A549 (cell line): ENCODE data around the gene ANKRD39. TPM values are rescaled to one million over a fixed set of nuclear protein-coding genes. Genes with fewer than 3 reads are reported as not detected.
A peak's percentile ranks its signal among the peaks of the same experiment; 100 is the strongest.

Experiments
- ATAC-seq, 2 experiments: fragments of 200-7000 bp in 1 of 2; fragments of >200 bp in 1 of 2; cut with Nextera tagmentation in 1 of 2; cut with Tn5 transposase in 1 of 2; 3 replicates each; pipeline versions ENCODE4 v1.8.0 to v1.9.1; 2018 to 2020; ENCODE audit warnings: mild to moderate bottlenecking in 1 of 2, moderate library complexity in 1 of 2
- CTCF ChIA-PET: fragments of 300-600 bp; sonication (Branson Sonifier 250); formaldehyde crosslinking; extraction: SDS; loops from one replicate; lab custom pipeline; 2021; ENCODE audit warnings: antibody characterized with exemption, inconsistent platforms; lab: Yijun Ruan, JAX
- POLR2A ChIA-PET: fragments of 350-600 bp; formaldehyde crosslinking; extraction: SDS; loops from one replicate; lab custom pipeline; 2021; ENCODE audit warnings: antibody characterized with exemption, inconsistent platforms; lab: Yijun Ruan, JAX
- DNase-seq, 2 experiments: peaks; one replicate each; pipeline versions ENCODE4 v3.0.0 to v3.0.0-alpha.2; 2011 to 2016; ENCODE audit warnings: low read depth in 1 of 2, low spot score in 1 of 2
- FAIRE-seq: peaks from 2 replicates; lab custom pipeline; 2011; peaks lifted over from hg19 to GRCh38; lab: Jason Lieb, UNC
- H3K27ac ChIP-seq, 2 experiments: fragments of >200 bp; sonication (Bioruptor Twin); formaldehyde crosslinking; 3 replicates each; pipeline ENCODE4 v1.5.1; 2016 to 2017
- H3K4me1 ChIP-seq: fragments of >200 bp; sonication (Bioruptor Twin); formaldehyde crosslinking; 3 replicates; pipeline ENCODE4 v1.6.1; 2016
- H3K4me2 ChIP-seq: fragments of >200 bp; sonication (Bioruptor Twin); formaldehyde crosslinking; 3 replicates; pipeline ENCODE4 v1.6.1; 2016
- H3K4me3 ChIP-seq: fragments of >200 bp; sonication (Bioruptor Twin); formaldehyde crosslinking; 3 replicates; pipeline ENCODE4 v1.5.1; 2016
- H3K9me3 ChIP-seq: fragments of >200 bp; sonication (Bioruptor Twin); formaldehyde crosslinking; 3 replicates; pipeline ENCODE4 v1.6.1; 2016
- BHLHE40 ChIP-seq: IDR thresholded peaks from 2 replicates; pipeline ENCODE4 v1.6.1; 2012; ENCODE audit warnings: low read depth, low read length, inconsistent platforms
- CBX2 ChIP-seq: fragments of 200-600 bp; sonication (generic); IDR thresholded peaks from 2 replicates; pipeline ENCODE4 v1.6.1; 2016; ENCODE audit warnings: low read depth, mild to moderate bottlenecking, borderline replicate concordance
- CBX8 ChIP-seq: fragments of 200-600 bp; sonication (generic); IDR thresholded peaks from 2 replicates; pipeline ENCODE4 v1.6.1; 2016
- CEBPB ChIP-seq, 2 experiments: fragments of >200 bp in 1 of 2; sonication (Bioruptor Twin) in 1 of 2; formaldehyde crosslinking in 1 of 2; IDR thresholded peaks; 2 replicates each; pipeline ENCODE4 v1.6.1; 2012 to 2016
- E2F6 ChIP-seq: IDR thresholded peaks from 2 replicates; pipeline ENCODE4 v1.6.1; 2012; ENCODE audit warnings: low read depth, borderline replicate concordance
- FOXS1 ChIP-seq: fragments of 250-450 bp; sonication (Bioruptor Pico); IDR thresholded peaks from 2 replicates; pipeline ENCODE4 v1.5.0; 2020; ENCODE audit warnings: mild to moderate bottlenecking, moderate library complexity
- HOXA7 ChIP-seq: fragments of 250-450 bp; sonication (Bioruptor Pico); IDR thresholded peaks from 2 replicates; pipeline ENCODE4 v1.5.0; 2020; ENCODE audit warnings: mild to moderate bottlenecking, moderate library complexity
- KDM1A ChIP-seq: fragments of 200-600 bp; sonication (generic); IDR thresholded peaks from 2 replicates; pipeline ENCODE4 v1.6.1; 2016; ENCODE audit warnings: low read depth, mild to moderate bottlenecking
- KDM5A ChIP-seq: fragments of 200-600 bp; sonication (generic); IDR thresholded peaks from 2 replicates; pipeline ENCODE4 v1.6.1; 2016; ENCODE audit warnings: antibody characterized with exemption, mild to moderate bottlenecking
- MAX ChIP-seq: IDR thresholded peaks from 2 replicates; pipeline ENCODE4 v1.6.1; 2012
- MAZ ChIP-seq: fragments of 150-350 bp; IDR thresholded peaks from 2 replicates; pipeline ENCODE4 v1.6.1; 2014; ENCODE audit warnings: antibody characterized with exemption, low read depth, low read length, borderline replicate concordance
- PBX3 ChIP-seq: IDR thresholded peaks from 2 replicates; pipeline ENCODE4 v1.6.1; 2012
- RARB ChIP-seq: fragments of 250-450 bp; sonication (Bioruptor Pico); IDR thresholded peaks from 2 replicates; pipeline ENCODE4 v1.8.0; 2021; ENCODE audit warnings: mild to moderate bottlenecking, moderate library complexity
- SMC3 ChIP-seq: fragments of >200 bp; sonication (Bioruptor Twin); formaldehyde crosslinking; IDR thresholded peaks from 3 replicates; pipeline ENCODE4 v1.6.1; 2018; ENCODE audit warnings: inconsistent platforms
- ZC3H11A ChIP-seq: fragments of 450-650 bp; IDR thresholded peaks from 2 replicates; pipeline ENCODE4 v1.6.1; 2014; ENCODE audit warnings: antibody characterized with exemption, mild to moderate bottlenecking
- WGBS: methylation state at CpG from one replicate; pipeline ENCODE4 v1.1.6; 2017; ENCODE audit errors: missing lambda C conversion rate; 5-methylcytosine and 5-hydroxymethylcytosine counted together
- polyA plus RNA-seq, 4 experiments: library from polyadenylated mRNA; depleted of rRNA in 3 of 4; stranded (reverse); fragments of >200 nt; fragmentation: RNase III in 1 of 4; extraction: RNeasy Plus Mini Kit Qiagen cat#74134 plus additional on column Dnase treatment in 1 of 4; gene quantifications; 2 replicates in 3 of 4; 3 replicates in 1 of 4; pipeline ENCODE4 v1.2.3, GENCODE V29; 2011 to 2017
- TF ChIP-seq, protein P1 (sequence below): fragments of >200 bp; sonication (Bioruptor Twin); formaldehyde crosslinking; IDR thresholded peaks from 3 replicates; pipeline ENCODE4 v1.6.1; 2016
- TF ChIP-seq, protein P2 (sequence below): fragments of >200 bp; sonication (Bioruptor Twin); formaldehyde crosslinking; IDR thresholded peaks from 3 replicates; pipeline ENCODE4 v1.5.1; 2016

The ANKRD39 gene
- polyA plus RNA-seq, 2 of the 4 experiments (the other 2 are of a cell fraction) = 6.3 to 16.4 TPM

GRCh38 chr2:96868555-96869280 is 10.9 kb upstream of the ANKRD39 start (continued):
- no peak for TF ChIP-seq PBX3
- no peak for TF ChIP-seq HOXA7 (CRISPR knock-in tag)
- TF ChIP-seq BHLHE40 = no peak
- TF ChIP-seq, protein P1, sequence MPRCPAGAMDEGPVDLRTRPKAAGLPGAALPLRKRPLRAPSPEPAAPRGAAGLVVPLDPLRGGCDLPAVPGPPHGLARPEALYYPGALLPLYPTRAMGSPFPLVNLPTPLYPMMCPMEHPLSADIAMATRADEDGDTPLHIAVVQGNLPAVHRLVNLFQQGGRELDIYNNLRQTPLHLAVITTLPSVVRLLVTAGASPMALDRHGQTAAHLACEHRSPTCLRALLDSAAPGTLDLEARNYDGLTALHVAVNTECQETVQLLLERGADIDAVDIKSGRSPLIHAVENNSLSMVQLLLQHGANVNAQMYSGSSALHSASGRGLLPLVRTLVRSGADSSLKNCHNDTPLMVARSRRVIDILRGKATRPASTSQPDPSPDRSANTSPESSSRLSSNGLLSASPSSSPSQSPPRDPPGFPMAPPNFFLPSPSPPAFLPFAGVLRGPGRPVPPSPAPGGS = peak; percentile 26; the same call in 1 of the 3 replicates
- no peak for TF ChIP-seq KDM1A
- 0 out of 2 replicates have a peak, but pooled peaks have one; percentile 19 for TF ChIP-seq KDM5A
- TF ChIP-seq MAZ = no peak
- TF ChIP-seq FOXS1 (CRISPR knock-in tag) = no peak
- TF ChIP-seq, protein P2, sequence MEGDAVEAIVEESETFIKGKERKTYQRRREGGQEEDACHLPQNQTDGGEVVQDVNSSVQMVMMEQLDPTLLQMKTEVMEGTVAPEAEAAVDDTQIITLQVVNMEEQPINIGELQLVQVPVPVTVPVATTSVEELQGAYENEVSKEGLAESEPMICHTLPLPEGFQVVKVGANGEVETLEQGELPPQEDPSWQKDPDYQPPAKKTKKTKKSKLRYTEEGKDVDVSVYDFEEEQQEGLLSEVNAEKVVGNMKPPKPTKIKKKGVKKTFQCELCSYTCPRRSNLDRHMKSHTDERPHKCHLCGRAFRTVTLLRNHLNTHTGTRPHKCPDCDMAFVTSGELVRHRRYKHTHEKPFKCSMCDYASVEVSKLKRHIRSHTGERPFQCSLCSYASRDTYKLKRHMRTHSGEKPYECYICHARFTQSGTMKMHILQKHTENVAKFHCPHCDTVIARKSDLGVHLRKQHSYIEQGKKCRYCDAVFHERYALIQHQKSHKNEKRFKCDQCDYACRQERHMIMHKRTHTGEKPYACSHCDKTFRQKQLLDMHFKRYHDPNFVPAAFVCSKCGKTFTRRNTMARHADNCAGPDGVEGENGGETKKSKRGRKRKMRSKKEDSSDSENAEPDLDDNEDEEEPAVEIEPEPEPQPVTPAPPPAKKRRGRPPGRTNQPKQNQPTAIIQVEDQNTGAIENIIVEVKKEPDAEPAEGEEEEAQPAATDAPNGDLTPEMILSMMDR = peak; percentile 77
- TF ChIP-seq RARB = no peak
- peak; percentile 37; the same call in 1 of the 3 replicates for TF ChIP-seq SMC3
- no peak for TF ChIP-seq CBX2
- TF ChIP-seq MAX = peak; percentile 65; the same call in 1 of the 2 replicates
- TF ChIP-seq CBX8 = no peak
- TF ChIP-seq CEBPB (IDR thresholded peaks at IDR 0.05) = peak in 1 of 2 experiments; percentile 80; a peak in 3 of 4 replicates
- TF ChIP-seq ZC3H11A = no peak

- Histone ChIP-seq H3K4me3 (peak overlapping the region; percentile 100), H3K9me3 (no peaks in the 10 kb centered on the region), H3K27ac (peak overlapping the region; percentile 99 to 100)
- ATAC-seq = peak; percentile 1 to 2; a peak in 2 of 6 replicates
- 40% methylated on average over 16 of the region's 27 CpGs for WGBS
- CTCF ChIA-PET = interaction anchor here (0.7 to 4.2 kb wide), 21 partner anchors 10 to 318 kb away, joined by 3 to 54 read pairs (median 6); partner anchors contain the start of genes ANKRD36 and ANKRD39
- no peak for FAIRE-seq
- no peak for DNase-seq
- TF ChIP-seq E2F6 (0 out of 2 replicates have a peak, but pooled peaks have one; percentile 39), CBX2 (no peak)
- TF ChIP-seq, all 56 proteins: peak for 1
- Histone ChIP-seq H3K4me2 (peak overlapping the region; percentile 90), H3K4me1 (peaks cover 13% of the 10 kb centered on the region)
- POLR2A ChIA-PET = interaction anchor here (0.7 to 1.5 kb wide), 5 partner anchors 10 to 230 kb away, joined by 3 to 30 read pairs (median 4); partner anchors contain the start of genes ANKRD39, CNNM3 and KANSL3
Measured at GRCh38 chr2:96867756-96868554, 10.1 kb upstream of the ANKRD39 start.
